NCI-H748 (cell line): Measurements from ENCODE around the gene TMEM40.
"Not testable (repeated sequence)": the region's sequence is repeated elsewhere in the genome, so short reads cannot be mapped to it uniquely, and the experiment has no call there.

Source experiments
- DNase-seq: peaks from one replicate; lab custom pipeline; 2025; ENCODE audit not compliant: unreplicated experiment; lab: John Stamatoyannopoulos, UW

TMEM40 gene

DNA sequence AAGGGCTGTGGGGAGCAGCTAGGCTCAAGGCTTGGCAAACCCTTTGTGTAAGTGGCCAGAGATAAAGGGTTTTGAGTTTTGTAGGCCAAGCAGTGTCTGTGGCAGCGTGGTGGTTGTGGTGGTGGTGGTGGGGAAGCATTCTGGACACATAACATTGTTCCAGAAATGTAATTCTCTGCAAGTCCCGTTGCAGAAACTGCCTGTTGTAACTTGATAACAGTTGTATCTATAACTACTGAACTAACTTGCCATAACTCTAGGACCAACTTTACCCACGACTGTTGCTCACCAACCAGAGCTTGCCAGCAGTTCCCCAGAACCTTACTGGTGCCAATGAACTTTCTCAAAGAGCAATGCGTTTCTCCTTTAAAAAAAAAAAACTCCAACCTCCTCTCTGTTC, 18.1 kb upstream of the TMEM40 start:
- DNase-seq: no peak

DNA sequence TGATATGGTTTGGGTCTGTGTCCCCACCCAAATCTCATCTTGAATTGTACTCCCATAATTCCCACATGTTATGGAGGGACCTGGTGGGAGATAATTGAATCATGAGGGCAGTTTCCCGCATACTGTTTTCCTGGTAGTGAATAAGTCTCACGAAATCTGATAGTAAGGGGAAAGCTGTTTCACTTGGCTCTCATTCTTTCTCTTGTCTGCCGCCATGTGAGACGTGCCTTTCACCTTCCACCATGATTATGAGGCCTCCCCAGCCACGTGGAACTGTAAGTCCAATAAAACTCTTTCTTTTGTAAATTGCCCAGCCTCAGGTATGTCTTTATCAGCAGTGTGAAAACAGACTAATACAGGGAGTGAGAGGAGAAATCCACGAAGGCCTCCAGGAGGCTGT, 16.9 kb upstream of the TMEM40 start:
- not testable (repeated sequence) for DNase-seq

DNA sequence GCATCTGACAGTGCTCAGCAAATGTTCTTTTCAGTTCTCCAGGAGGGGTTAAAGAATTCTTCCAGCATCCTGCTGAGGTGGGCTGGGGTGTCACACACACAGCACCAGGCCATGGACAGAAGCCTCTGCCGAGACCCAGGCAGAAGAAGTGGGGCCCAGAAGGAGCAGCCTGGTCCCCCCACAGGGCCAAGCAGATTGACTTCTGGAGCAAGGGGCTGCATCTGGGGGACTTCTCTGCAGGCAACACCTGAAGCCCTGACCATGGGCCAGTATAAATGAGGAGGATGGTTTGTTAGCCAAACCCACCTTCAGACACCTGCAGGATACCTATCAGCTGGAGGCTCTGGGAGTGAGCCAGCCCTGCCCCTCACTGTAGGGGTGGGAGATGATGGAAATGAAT, 16.2 kb upstream of the TMEM40 start:
- no peak for DNase-seq

DNA sequence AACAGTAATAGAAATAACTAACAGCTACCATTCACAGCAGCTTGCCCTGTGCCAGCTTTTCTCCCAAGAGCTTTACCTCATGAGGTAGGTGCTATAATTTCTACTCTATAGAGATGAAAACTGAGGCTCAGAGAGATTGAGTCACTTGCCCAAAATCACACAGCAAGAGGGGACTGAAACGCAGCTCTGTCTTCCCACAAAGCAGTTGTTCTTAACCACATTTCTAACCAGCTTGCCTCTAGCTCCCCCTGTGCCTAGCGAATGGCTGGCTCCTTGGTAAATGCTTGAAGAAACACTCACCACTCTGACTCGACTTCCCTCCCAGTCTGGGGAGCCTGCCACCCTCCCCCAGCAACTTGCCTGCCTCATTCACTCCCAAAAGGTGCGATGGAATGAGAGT, 15.6 kb upstream of the TMEM40 start:
- no peak for DNase-seq

DNA sequence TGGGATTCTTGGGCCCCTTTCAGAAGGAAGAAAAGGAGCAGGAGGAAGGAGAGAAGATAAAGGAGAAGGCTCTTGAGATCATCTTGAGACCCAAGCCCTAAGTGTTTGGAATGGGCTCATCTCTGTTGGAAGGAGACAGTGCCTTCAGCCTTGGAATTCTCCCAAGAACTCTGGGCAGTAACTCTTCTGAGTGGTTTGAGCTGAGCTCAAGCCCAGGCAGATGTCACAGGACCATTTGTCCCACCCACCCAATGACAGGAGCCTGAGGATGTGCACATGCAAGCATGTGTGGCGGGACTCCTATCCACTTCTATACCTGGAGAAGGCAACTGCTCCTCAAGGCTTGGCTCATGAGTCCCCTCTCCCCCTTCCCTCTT, 14.6 kb upstream of the TMEM40 start:
- DNase-seq: no peak

DNA sequence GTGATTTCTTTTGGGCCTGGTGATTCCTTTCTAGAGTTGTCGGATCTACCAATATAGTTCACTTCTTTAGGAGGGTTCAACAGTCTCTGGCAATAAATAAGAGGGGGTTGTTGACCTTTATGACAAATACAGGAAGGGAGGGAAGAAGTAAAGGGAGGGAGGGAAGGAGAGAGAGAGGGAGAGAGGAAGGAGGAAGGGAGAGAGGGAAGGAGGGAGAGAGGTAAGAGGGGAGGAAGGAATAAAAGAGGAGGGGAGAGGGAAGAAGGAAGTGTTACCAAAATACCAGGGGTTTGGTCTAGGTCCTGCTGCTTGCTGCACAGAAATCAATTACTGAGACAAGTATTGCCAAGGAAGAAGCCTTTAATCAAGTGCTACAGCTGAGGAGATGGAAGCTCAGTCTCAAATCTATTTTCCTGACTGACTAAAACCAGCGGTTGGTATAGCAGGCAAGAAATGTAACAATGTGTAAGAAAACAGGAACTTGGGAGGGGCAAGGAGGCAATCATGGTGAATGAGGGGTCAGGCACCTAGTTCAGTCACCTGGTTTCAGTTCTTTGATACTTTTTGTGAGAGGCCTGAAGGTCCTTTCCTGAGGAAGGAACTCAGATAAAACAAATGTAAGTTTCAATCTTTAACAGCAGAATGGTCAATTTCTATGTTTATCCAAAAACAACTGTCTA, 14.1 kb upstream of the TMEM40 start:
- DNase-seq: no peak

DNA sequence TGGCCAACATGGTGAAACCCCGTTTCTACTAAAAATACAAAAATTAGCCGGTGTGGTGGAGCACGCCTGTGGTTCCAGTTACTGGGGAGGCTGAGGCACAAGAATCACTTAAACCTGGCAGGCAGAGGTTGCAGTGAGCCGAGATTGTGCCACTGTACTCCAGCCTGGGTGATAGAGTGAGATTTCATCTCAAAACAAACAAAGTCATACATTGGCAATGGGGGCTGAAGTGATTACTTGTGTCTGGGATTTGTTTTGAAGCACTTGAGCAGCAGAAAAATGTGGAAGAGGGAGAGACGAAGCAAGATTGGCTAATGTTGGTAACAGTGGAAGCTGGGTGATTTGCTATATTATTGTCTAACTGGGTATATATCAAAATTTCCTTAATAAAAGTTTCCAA, 13.4 kb upstream of the TMEM40 start:
- no peak for DNase-seq

DNA sequence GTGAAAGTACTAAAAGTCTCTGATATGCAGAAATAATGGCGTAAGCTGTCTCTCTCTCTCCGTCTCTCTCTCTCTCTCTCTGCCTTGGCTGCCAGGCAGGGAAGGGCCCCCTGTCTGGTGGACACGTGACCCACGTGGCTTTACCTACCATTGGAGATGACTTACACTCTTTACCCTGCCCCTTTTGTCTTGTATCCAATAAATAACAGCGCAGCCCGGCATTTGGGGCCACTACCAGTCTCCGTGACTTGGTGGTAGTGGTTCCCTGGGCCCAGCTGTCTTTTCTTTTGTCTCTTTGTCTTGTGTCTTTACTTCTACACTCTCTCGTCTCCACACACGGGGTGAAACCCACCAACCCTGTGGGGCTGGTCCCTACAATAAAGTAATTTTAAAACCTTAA, 12.2 kb upstream of the TMEM40 start:
- DNase-seq: no peak

DNA sequence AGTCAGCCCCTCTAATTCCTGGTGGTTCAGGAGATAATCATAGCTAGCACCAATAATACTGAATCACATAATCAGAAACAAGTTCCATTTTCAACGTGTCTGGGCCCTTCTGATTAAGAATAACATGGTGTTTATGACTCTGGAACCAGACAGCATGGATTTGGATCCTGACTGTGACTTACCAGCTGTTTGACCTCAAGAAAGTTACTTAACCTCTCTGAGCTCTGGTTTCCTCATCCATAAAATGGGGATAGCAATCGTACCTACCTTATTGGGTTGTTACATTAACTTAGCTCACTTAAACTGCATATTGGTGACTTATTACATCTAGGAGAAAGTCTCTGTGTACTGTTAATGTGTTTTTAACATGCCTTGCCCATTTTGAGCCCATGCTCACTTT, 10.7 kb upstream of the TMEM40 start:
- no peak for DNase-seq

DNA sequence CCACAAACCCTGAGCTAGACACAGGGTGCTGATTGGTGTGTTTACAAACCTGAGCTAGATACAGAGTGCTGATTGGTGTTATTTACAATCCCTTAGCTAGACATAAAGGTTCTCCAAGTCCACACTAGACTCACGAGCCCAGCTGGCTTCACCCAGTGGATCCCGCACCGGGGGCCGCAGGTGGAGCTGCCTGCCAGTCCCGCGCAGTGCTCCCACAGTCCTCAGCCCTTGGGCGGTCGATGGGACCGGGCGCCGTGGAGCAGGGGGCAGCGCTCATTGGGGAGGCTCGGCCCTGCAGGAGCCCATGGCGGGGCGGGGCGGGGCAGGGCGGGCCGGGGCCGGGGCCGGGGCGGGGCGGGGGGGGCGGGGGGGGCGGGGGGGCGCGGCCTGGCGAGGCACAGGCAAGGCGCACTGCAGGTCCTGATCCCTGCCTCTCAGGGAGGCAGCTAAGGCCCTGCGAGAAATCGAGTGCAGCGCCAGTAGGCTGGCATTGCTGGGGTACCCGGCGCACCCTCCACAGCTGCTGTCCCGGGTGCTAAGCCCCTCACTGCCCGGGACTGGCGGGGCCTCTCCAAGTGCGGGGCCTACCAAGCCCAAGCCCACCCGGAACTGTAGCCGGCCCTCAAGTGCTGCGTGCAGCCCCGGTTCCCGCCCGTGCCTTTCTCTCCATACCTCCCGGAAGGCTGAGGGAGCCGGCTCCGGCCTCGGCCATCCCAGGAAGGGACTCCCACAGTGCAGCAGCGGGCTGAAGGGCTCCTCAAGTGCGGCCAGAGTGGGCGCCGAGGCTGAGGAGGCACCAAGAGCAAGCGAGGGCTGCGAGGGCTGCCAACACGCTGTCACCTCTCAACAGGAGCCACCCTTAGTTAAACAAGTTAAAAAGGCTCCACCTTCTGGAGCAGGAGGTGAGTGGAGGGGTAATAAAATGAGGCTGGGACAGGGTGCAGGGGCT, 9.8 kb upstream of the TMEM40 start:
- no peak for DNase-seq

DNA sequence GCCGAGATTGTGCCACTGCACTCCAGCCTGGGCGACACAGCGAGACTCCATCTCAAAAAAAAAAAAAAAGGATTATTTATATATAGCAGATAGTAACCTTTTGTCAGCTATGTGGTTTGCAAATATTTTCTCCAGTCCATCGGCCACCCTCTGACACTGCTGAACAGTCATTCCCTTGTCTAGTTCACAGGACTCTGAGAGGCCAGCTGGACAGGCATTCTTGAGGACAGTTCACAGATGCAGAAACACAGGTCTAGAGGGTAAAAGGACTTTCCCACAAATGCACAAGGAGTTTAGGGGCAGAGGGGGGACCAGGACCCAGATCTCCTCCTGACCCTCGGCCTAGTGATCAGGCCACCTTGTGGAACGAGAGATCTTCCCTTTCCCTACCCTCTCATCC, 7.5 kb upstream of the TMEM40 start:
- no peak for DNase-seq

DNA sequence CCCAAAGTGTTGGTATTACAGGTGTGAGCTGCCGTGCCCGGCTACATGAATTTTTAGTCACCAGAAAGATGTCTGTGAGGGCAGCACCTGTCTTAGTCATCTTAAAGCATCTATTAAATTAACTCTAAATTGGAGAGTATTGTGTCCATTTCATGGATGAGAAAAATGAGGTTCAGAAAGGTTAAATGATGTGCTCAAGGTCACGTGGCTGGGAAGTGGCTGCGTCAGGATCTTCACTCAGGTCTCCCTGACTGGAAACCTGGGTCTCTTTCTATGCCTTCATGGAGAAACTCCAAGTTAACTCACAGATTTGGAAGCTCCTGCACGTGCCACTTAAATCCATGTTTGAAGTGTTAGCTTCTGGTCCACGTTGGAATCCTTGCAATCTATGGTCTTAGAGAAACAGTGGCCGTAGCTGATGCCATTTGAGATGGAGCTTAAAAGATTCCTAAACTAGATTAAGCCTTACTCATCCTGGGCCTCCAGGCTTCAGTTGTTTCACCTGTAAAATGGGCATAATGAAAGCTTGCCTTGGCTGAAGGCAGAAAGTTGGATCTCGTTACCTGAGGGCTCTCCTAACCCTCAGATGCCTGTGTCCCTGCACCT, 5.2 kb upstream of the TMEM40 start:
- no peak for DNase-seq

DNA sequence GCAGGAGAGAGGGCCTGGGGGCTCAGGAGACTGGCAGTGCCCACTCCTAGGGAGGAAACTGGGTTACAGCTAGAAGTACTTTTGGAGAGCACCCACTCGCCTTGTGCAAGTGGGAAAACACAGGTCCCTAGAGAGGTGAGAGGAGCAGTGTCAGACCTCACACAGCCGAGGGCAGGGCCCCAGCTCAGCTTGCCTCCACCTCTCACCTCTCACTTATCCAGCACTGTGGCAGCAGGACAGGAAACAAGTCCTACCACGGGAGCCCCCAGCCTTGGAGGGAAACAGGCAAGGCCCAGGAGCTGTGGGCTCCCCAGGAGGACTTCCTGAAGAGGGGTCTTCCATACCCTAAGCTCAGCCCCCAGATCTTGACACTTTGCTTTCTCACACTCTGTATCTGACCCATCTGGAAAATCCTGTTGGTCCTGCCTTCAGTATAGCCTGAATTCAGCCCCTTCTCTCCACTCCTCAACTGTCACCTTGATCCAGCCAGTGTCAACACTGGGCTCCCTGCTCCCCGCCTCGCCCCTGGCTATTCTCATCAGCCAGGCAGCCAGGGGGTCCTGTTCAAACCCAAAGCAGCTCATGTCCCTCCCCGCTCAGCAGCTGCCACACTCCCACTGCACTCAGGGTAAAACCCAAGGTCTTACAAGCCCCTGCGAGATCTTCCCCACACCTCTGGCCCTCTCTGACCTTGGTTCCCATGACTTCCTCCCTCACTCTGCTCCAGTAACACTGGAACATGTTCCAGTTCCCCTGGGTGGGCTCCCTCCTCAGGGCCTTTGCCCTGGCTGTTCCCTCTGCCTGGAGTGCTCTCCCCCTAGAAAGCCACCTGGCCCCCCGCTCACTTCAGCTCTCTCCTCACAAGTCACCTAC, 870 bp upstream of the TMEM40 start:
- no peak for DNase-seq

DNA sequence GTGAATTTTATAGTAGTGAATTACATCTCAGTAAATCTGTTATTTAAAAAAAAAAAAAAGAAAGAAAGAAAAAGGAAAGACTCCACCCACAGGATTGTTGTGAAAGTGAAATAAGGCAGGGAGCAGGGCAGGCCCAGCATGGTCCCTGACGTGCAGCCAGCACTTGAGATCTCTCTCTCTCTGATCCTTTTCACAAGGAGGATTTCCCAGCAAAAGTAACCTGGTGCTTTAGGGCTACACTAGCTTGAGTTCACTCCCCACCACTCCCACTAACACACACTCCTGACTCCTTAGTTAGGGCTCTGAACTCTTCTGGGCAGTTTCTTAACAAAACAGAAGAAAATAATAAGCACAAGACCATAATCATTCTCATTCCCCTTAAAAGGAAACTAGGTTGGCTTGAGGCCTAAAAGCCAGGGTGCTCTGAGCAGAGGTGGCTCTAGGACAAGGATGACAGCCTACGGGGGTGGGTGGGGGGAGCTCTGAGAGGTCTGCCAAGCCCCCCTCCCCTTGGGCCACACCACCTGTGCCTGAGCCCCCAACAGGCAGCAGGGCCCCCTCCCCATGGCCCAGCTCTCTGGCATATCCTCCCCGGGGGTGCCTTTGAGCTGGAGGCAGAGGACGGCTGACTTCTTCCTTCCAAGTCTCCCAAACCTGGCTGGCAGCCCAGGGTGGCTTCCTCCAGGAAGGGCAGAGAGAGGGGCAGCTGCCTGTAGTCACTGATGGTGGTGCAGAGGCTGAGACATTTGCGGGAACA, 856 bp downstream of the TMEM40 start:
- no peak for DNase-seq

DNA sequence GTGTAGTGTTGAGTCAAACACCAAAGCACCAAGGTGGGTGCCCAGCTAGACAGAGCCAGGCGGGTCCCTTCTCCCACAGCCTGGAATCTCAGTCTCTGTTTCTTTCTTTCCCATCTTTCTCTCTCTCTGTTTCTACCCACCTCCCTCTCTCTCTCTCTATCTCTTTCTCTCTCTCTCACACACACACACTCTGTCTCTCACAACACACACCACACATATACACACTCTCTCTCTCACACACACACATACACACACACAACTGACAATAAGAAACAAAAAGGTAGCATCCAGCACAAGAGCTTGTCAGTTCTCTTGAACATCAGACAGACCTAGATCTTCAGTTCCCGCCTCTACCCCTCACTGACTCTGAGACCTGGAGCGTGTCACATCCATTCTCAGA, 2.4 kb downstream of the TMEM40 start:
- no peak for DNase-seq

DNA sequence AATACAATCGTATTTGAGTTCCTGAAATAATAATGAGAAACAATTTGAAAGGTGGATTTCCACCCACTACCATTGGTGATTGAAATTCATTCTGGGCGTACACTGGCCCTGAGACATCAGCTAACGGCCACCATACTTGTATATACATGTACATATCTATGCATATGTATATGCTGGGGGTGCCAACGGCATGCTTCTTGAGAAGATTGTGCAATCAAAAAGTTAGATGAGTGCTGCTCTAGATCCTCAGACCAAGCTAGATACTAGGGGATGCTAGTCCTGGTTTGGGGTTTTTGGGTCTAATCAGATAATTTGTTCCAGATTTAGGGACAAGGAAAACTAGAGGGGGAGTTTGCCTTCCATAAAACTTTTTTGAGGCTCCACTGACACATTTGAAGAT, 2.9 kb downstream of the TMEM40 start:
- DNase-seq: no peak

DNA sequence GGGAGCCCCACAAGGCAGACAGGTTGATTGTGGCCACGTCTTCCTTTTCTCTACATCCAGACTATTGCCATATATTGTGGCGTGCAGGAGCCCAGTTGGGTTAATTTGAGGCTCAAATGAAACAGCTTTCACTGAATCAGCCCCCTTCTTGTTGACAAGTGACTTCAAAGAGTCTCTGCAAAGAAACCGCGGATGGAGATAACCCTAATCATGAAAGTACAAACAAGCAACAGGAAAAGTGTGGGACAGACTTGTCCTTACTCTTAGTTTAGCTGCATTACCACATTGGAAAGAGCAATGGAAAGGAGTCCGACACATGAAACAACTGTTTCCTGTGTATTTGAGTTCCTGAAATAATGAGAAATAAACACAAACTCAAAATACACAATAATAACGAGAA, 3.3 kb downstream of the TMEM40 start:
- DNase-seq: no peak

DNA sequence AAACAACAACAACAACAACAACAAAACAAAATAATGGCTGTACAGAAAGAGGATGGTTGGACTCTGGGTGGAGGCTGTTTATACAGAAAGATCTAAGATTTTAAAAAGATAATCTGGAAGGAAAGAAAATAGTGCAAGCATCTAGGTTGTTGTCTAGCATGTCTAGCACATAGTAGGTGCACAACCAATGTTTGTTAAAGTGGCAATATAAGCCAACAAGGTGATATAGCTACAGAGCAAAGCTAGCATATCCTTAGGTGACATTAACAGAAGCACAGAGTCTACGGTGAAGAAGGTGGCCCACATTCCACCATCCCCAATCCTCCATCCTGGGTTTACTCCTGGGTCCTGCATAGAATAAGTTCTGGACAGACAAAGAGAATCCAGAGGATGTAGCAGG, 4.7 kb downstream of the TMEM40 start:
- no peak for DNase-seq

DNA sequence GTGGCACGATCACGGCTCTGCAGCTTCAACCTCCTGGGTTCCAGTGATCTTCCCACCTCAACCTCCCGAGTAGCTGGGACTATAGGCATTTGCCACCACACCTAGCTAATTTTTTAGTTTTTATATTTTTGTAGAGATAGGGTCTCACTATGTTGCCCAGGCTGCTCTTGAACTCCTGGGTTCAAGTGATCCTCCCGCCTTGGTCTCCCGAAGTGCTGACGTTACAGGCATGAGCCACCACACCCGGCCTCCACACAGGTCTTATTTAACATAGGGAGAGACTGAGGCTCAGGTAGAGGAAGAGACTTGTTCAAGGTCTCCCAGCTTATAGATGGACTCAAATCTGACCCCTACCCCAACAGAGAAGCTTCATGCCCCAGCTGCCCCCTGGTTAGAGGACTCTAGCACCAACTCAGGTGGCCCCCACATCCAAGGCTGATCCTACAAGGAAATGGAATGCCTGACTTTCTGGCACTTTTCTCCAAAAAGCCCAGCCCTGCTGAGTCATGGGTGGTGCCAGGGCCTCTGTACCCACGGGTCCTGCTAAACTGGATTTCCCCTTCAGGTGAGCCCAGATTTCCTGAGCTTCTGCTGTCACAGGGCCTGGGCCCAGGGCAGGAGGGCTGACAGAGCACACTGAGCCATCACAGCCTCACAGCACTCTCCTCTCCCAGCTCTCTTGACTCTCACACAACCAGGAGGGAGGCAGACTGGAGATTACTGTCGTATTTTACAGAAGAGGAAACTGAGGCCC, 5.6 kb downstream of the TMEM40 start:
- no peak for DNase-seq

DNA sequence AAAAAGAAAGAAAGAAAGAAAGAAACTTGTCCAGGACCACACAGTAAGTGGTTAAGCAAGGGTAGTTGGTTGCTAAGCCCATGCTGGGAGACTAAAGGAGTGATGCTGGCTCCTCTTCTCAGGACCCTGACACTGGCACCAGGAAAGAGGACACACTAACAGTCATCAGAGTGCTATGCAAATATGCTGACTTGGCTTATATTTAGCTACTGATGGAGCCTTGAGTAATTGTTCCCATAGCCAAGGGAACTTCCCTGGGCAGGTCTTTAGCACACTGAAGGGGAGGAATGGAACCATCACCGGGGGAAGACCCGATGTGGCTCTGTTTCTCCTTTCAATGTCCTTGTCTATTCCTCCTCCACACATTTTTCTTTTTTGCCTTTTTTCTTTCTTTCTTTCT, 6.2 kb downstream of the TMEM40 start:
- DNase-seq: no peak
